ENCODE data around the gene FBXW7.

GRCh38 chr4:152357206-152357605, 178.7 kb downstream of the FBXW7 start:
- TF ChIP-seq CTCF (IDR thresholded peaks at IDR 0.05) (no peak), POLR2A (IDR thresholded peaks at IDR 0.05) (no peak)

Data from body of pancreas (tissue), 4 donors.